H1 (cell line): Measurements from ENCODE around the gene MAGED2. TPM values are rescaled to one million over a fixed set of nuclear protein-coding genes. Genes with fewer than 3 reads are reported as not detected.

Experiments used
- CHD7 ChIP-seq: fragments of 300-600 bp; sonication (generic); IDR thresholded peaks from 2 replicates; pipeline ENCODE4 v1.7.1; 2012; ENCODE audit warnings: low read length, moderate library complexity, mild to moderate bottlenecking, inconsistent platforms; ENCODE audit not compliant: insufficient replicate concordance
- SIN3A ChIP-seq, 2 experiments: IDR thresholded peaks in 1 of 2; conservative IDR thresholded peaks in 1 of 2; 2 replicates each; pipeline ENCODE4 v1.6.1; 2011 to 2012; ENCODE audit warnings: low read length in 2 of 2, improper control_type of control experiment in 1 of 2, low read depth in 1 of 2, mild to moderate bottlenecking in 1 of 2
- polyA plus RNA-seq, 7 experiments: library from polyadenylated mRNA; depleted of rRNA in 3 of 7; stranded (reverse) in 5 of 7; unstranded in 2 of 7; fragments of >200 nt in 5 of 7; fragments of 200-250 nt in 2 of 7; gene quantifications; 1 replicate in 5 of 7; 2 replicates in 1 of 7; 4 replicates in 1 of 7; pipeline versions ENCODE4 v1.2.1 to v1.2.3, GENCODE V29; 2011 to 2013; ENCODE audit warnings: missing spikeins in 2 of 7, mixed read lengths in 2 of 7
- total RNA-seq: library from RNA; stranded (reverse); fragmentation: NEBNext Ultra II Directional; extraction: Animal tissue kit (Norgen Biotek cat#: 25700); gene quantifications from 2 replicates; pipeline ENCODE4 v1.2.1, GENCODE V29; 2021

MAGED2 gene
- total and polyA plus RNA-seq, 2 of the 8 experiments (the other 6 are each of a cell fraction or from before 2014, with no cell fraction given), result 83.3 to 120 TPM

GRCh38 chrX:54798137-54798536 lies 9.4 kb upstream of the MAGED2 start, which contains the start of gene ITIH6 (continued):
- TF ChIP-seq CHD7, result no peak
- TF ChIP-seq SIN3A (conservative IDR thresholded peaks at IDR 0.05 in 1 of 2, IDR thresholded peaks at IDR 0.05 in 1 of 2; ENCODE audit: low read depth in 1 of 2, low read length in 2 of 2), result no peak
